PC-9 (cell line): Measurements from ENCODE around the gene EMP3. TPM values are rescaled to one million over a fixed set of nuclear protein-coding genes. Genes with fewer than 3 reads are reported as not detected.
"Not testable (repeated sequence)": the region's sequence is repeated elsewhere in the genome, so short reads cannot be mapped to it uniquely, and the experiment has no call there.

Source experiments
- BruUV-seq: library from RNA; stranded (reverse); fragments of 400-500 nt; replicated peaks from 2 replicates; lab custom pipeline; 2021; lab: Mats Ljungman, UMichigan
- CTCF ChIA-PET: fragments of 300-600 bp; sonication (Branson Sonifier 250); formaldehyde crosslinking; loops from one replicate; lab custom pipeline; 2022; ENCODE audit warnings: antibody characterized with exemption; lab: Charles Lee
- POLR2A ChIA-PET: fragments of 300-600 bp; sonication (Branson Sonifier 250); formaldehyde crosslinking; loops from one replicate; lab custom pipeline; 2022; ENCODE audit warnings: antibody characterized with exemption; ENCODE audit not compliant: unreplicated experiment; lab: Charles Lee
- DNase-seq, 2 experiments: peaks; one replicate each; pipeline versions ENCODE4 v3.0.0 to v3.0.0-alpha.2; 2015 to 2022; ENCODE audit warnings: mixed read lengths in 1 of 2
- H2AFZ ChIP-seq: fragments of 200-600 bp; sonication (generic); 2 replicates; pipeline ENCODE4 v1.8.1; 2017; ENCODE audit warnings: antibody characterized with exemption
- H3F3A ChIP-seq: fragments of 200-600 bp; sonication (generic); 2 replicates; pipeline ENCODE4 v1.8.1; 2017; ENCODE audit warnings: antibody characterized with exemption, mild to moderate bottlenecking, low read depth; ENCODE audit not compliant: insufficient read depth
- H3K27ac ChIP-seq: fragments of 200-600 bp; sonication (generic); 2 replicates; pipeline ENCODE4 v1.6.1; 2016; ENCODE audit warnings: mixed run types
- H3K27me3 ChIP-seq: fragments of 200-600 bp; sonication (generic); 2 replicates; pipeline ENCODE4 v1.6.1; 2016; ENCODE audit warnings: low read depth, mixed run types; ENCODE audit not compliant: insufficient read depth
- H3K36me3 ChIP-seq: fragments of 200-600 bp; sonication (generic); 2 replicates; pipeline ENCODE4 v1.6.1; 2016; ENCODE audit warnings: low read depth, mixed run types
- H3K4me1 ChIP-seq: fragments of 200-600 bp; sonication (generic); replicated peaks from 2 replicates; pipeline ENCODE4 v1.6.1; 2016; ENCODE audit warnings: mixed run types; ENCODE audit not compliant: insufficient read depth
- H3K4me2 ChIP-seq: fragments of 200-600 bp; sonication (generic); 2 replicates; pipeline ENCODE4 v1.6.1; 2017; ENCODE audit warnings: mixed run types
- H3K4me3 ChIP-seq: fragments of 200-600 bp; sonication (generic); 2 replicates; pipeline ENCODE4 v1.6.1; 2016; ENCODE audit warnings: mixed run types
- H3K79me2 ChIP-seq: fragments of 200-600 bp; sonication (generic); 2 replicates; pipeline ENCODE4 v1.6.1; 2017; ENCODE audit warnings: low read depth, mixed run types
- H3K9me2 ChIP-seq: fragments of 200-600 bp; sonication (generic); 2 replicates; pipeline ENCODE4 v1.8.1; 2017; ENCODE audit warnings: mild to moderate bottlenecking; ENCODE audit not compliant: insufficient read depth
- H3K9me3 ChIP-seq: fragments of 200-600 bp; sonication (generic); 2 replicates; pipeline ENCODE4 v1.8.1; 2016; ENCODE audit warnings: low read depth; ENCODE audit not compliant: insufficient read depth
- H4K20me1 ChIP-seq: fragments of 200-600 bp; sonication (generic); 2 replicates; pipeline ENCODE4 v1.8.1; 2017; ENCODE audit not compliant: insufficient read depth
- EZH2 ChIP-seq: fragments of 200-600 bp; sonication (generic); IDR thresholded peaks from 2 replicates; pipeline ENCODE4 v1.8.0; 2017; ENCODE audit warnings: antibody characterized with exemption, low read depth
- intact Hi-C: fragments of 100-400 bp; cut with micrococcal nuclease; formaldehyde crosslinking; loops from one replicate; pipeline ENCODE4 v1.10.0; 2022; ENCODE audit not compliant: unreplicated experiment
- total RNA-seq: library from RNA; stranded (reverse); gene quantifications from 2 replicates; pipeline ENCODE4 v1.2.3, GENCODE V29; 2021
- TF ChIP-seq, protein P1 (sequence below): fragments of 200-600 bp; sonication (generic); conservative IDR thresholded peaks from 2 replicates; pipeline ENCODE4 v1.6.1; 2017; ENCODE audit warnings: mixed run types, antibody characterized with exemption, mild to moderate bottlenecking, moderate library complexity

EMP3 gene
- total RNA-seq, 1 experiment from 2014 or later = 56.3 TPM

DNA sequence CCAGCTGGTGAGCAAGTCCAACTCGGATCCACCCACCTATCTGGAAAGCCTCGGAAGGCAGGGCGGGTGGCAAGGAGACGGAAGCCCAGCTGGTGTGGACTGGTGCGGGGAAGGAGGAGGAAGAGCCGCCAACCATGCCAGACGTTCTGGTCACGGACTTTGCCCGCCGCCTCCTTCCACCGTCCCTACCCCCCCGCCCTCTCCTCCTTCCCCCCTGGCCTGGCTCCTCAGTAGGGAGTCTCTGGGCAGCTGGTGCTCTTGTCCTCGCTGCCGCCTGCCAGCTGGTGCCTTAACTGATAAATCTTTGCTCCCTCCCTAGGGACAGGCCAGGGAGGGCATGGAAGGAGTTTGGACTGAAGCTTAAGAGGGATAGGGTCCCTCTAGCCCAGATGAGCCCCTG, 43.6 kb downstream of the EMP3 start:
- no peaks in the 10 kb centered on the region for H3K36me3 ChIP-seq
- BruUV-seq = no TSS peak
- H3K9me3 ChIP-seq = no peaks in the 10 kb centered on the region
- peaks cover 15% of the 10 kb centered on the region for H3K4me1 ChIP-seq
- DNase-seq = no peak
- H4K20me1 ChIP-seq = no peaks in the 10 kb centered on the region
- no peaks in the 10 kb centered on the region for H3K9me2 ChIP-seq
- POLR2A ChIA-PET = interaction anchor here (0.6 kb wide), 1 partner anchor 250 kb away, joined by 30 read pairs; the partner anchor contains the start of gene RPL18
- no peak for TF ChIP-seq EZH2
- TF ChIP-seq, protein P1, sequence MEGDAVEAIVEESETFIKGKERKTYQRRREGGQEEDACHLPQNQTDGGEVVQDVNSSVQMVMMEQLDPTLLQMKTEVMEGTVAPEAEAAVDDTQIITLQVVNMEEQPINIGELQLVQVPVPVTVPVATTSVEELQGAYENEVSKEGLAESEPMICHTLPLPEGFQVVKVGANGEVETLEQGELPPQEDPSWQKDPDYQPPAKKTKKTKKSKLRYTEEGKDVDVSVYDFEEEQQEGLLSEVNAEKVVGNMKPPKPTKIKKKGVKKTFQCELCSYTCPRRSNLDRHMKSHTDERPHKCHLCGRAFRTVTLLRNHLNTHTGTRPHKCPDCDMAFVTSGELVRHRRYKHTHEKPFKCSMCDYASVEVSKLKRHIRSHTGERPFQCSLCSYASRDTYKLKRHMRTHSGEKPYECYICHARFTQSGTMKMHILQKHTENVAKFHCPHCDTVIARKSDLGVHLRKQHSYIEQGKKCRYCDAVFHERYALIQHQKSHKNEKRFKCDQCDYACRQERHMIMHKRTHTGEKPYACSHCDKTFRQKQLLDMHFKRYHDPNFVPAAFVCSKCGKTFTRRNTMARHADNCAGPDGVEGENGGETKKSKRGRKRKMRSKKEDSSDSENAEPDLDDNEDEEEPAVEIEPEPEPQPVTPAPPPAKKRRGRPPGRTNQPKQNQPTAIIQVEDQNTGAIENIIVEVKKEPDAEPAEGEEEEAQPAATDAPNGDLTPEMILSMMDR = no peak
- no peak overlapping the region for H3K4me3 ChIP-seq
- H3K27ac ChIP-seq = no peak overlapping the region
- H3K4me2 ChIP-seq = no peak overlapping the region
- H3K79me2 ChIP-seq = no peaks in the 10 kb centered on the region
- CTCF ChIA-PET = interaction anchor here (0.6 kb wide), 1 partner anchor 23 kb away, joined by 3 read pairs; the partner anchor contains the start of gene KDELR1
- no peaks in the 10 kb centered on the region for H3K27me3 ChIP-seq
- intact Hi-C loops = no loop called here
- H3F3A ChIP-seq = peaks cover 24% of the 10 kb centered on the region
- no peak overlapping the region for H2AFZ ChIP-seq

GRCh38 chr19:48370955-48371354, 45.6 kb downstream of the EMP3 start:
- ChIA-PET CTCF (interaction anchor here (0.6 kb wide), 1 partner anchor 1698 kb away, joined by 6 read pairs; no protein-coding TSS in a partner anchor), POLR2A (no interaction called here)
- no peaks in the 10 kb centered on the region for H3K9me3 ChIP-seq
- H3K27me3 ChIP-seq = no peaks in the 10 kb centered on the region
- no TSS peak for BruUV-seq
- no peaks in the 10 kb centered on the region for H3K9me2 ChIP-seq
- no peak overlapping the region for H3K4me2 ChIP-seq
- no peak overlapping the region for H2AFZ ChIP-seq
- TF ChIP-seq, protein P1 = no peak
- TF ChIP-seq EZH2 = no peak
- peaks cover 8% of the 10 kb centered on the region for H3K4me1 ChIP-seq
- H3K36me3 ChIP-seq = no peaks in the 10 kb centered on the region
- no peak overlapping the region for H3K4me3 ChIP-seq
- no peak overlapping the region for H3K27ac ChIP-seq
- H3F3A ChIP-seq = peaks cover 21% of the 10 kb centered on the region
- intact Hi-C loops = no loop called here
- H4K20me1 ChIP-seq = no peaks in the 10 kb centered on the region
- DNase-seq = no peak
- no peaks in the 10 kb centered on the region for H3K79me2 ChIP-seq

- no peaks in the 10 kb centered on the region for H3K79me2 ChIP-seq
- H4K20me1 ChIP-seq = no peaks in the 10 kb centered on the region
- no peak overlapping the region for H3K4me2 ChIP-seq
- no TSS peak for BruUV-seq
- TF ChIP-seq, protein P1 = no peak
- TF ChIP-seq EZH2 = no peak
- H3K36me3 ChIP-seq = no peaks in the 10 kb centered on the region
- no peak overlapping the region for H3K27ac ChIP-seq
- H3K4me1 ChIP-seq = peaks cover 8% of the 10 kb centered on the region
- peaks cover 18% of the 10 kb centered on the region for H3F3A ChIP-seq
- ChIA-PET CTCF (interaction anchor here (0.6 kb wide), 1 partner anchor 1698 kb away, joined by 6 read pairs; no protein-coding TSS in a partner anchor), POLR2A (no interaction called here)
- no peaks in the 10 kb centered on the region for H3K27me3 ChIP-seq
- H3K4me3 ChIP-seq = no peak overlapping the region
- intact Hi-C loops = no loop called here
- DNase-seq = no peak
- no peaks in the 10 kb centered on the region for H3K9me2 ChIP-seq
- H3K9me3 ChIP-seq = no peaks in the 10 kb centered on the region
- H2AFZ ChIP-seq = no peak overlapping the region
Measured at GRCh38 chr19:48371367-48371766, 46.0 kb downstream of the EMP3 start.

DNA sequence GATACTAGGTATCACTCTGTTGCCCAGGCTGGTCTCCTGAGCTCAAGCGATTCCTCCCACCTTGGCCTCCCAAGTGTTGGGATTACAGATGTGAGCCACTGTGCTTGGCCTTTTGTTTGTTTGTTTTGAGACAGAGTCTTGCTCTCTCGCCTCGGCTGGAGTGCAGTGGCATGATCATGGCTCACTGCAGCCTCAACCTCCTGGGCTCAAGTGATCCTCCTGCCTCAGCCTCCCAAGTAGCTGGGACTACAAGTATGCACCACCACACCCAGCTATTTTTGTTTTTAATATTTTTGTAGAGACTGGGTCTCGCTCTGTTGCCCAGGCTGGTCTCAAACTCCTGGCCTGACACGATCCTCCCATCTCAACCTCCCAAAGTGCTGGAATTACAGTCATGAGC, 46.4 kb downstream of the EMP3 start:
- CTCF ChIA-PET = not testable (repeated sequence)

More for the DNA sequence above, 46.4 kb downstream of the EMP3 start:
- H3K27me3 ChIP-seq, POLR2A ChIA-PET, H3K4me2 ChIP-seq, H3K27ac ChIP-seq, H3K79me2 ChIP-seq, DNase-seq, H3K9me2 ChIP-seq, BruUV-seq, H3K4me3 ChIP-seq, H3K36me3 ChIP-seq, H3K4me1 ChIP-seq, intact Hi-C loops, H3K9me3 ChIP-seq, H2AFZ ChIP-seq, H4K20me1 ChIP-seq: not testable (repeated sequence)
- H3F3A ChIP-seq = peaks cover 18% of the 10 kb centered on the region
